GM10266 (cell line): Measurements from ENCODE around the gene PLAAT1.

Source experiments
- DNase-seq: peaks from one replicate; pipeline ENCODE4 v3.0.0; 2012; ENCODE audit errors: extremely low spot score
- TF ChIP-seq, protein P1 (sequence below): IDR thresholded peaks from 2 replicates; pipeline ENCODE4 v1.5.1; 2012; ENCODE audit warnings: mild to moderate bottlenecking, low read depth; ENCODE audit not compliant: control insufficient read depth, insufficient read depth; ENCODE audit errors: missing control alignments

PLAAT1 gene

DNA sequence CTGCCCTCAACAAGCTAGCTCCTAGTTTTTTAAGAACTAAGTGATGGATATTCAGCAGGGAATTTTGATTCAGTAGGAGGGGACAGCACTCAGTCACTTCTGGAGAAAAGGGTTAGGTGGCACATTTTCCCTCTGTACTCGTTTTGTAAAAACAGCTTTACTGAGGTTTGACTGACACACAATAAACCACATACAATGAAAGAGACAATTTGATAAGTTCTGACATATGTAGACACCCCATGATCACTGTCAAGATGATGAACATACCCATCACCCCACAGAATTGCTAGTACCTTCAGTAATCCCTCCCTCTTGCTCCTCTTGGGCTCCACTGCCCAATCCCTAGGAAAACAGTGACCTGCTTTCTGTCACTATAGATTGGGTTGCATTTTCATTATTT lies 29.0 kb upstream of the PLAAT1 start:
- TF ChIP-seq, protein P1, sequence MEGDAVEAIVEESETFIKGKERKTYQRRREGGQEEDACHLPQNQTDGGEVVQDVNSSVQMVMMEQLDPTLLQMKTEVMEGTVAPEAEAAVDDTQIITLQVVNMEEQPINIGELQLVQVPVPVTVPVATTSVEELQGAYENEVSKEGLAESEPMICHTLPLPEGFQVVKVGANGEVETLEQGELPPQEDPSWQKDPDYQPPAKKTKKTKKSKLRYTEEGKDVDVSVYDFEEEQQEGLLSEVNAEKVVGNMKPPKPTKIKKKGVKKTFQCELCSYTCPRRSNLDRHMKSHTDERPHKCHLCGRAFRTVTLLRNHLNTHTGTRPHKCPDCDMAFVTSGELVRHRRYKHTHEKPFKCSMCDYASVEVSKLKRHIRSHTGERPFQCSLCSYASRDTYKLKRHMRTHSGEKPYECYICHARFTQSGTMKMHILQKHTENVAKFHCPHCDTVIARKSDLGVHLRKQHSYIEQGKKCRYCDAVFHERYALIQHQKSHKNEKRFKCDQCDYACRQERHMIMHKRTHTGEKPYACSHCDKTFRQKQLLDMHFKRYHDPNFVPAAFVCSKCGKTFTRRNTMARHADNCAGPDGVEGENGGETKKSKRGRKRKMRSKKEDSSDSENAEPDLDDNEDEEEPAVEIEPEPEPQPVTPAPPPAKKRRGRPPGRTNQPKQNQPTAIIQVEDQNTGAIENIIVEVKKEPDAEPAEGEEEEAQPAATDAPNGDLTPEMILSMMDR = no peak
- no peak for DNase-seq

GRCh38 chr3:193212844-193213243 lies 28.2 kb upstream of the PLAAT1 start:
- DNase-seq = no peak
- TF ChIP-seq, protein P1 = no peak

DNA sequence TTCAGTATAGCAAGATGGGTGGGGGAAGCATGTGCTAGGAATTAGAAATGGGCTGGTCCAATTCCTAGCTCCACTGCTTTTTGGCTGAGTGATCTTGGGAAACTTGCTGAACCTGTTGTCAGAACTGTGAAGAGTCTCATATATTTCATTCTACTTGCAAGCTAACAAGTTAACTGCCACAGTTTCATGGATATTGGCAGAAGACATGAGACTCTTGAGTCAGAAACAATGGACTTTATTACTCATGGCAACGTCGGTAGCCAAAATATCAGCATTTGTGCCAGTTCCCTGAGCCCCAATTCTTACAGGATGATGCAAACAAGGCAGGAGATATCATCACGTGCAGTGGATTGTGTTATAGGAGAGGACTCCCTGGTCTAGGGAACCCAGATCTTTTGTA lies 26.6 kb upstream of the PLAAT1 start:
- TF ChIP-seq, protein P1 = no peak
- no peak for DNase-seq

DNA sequence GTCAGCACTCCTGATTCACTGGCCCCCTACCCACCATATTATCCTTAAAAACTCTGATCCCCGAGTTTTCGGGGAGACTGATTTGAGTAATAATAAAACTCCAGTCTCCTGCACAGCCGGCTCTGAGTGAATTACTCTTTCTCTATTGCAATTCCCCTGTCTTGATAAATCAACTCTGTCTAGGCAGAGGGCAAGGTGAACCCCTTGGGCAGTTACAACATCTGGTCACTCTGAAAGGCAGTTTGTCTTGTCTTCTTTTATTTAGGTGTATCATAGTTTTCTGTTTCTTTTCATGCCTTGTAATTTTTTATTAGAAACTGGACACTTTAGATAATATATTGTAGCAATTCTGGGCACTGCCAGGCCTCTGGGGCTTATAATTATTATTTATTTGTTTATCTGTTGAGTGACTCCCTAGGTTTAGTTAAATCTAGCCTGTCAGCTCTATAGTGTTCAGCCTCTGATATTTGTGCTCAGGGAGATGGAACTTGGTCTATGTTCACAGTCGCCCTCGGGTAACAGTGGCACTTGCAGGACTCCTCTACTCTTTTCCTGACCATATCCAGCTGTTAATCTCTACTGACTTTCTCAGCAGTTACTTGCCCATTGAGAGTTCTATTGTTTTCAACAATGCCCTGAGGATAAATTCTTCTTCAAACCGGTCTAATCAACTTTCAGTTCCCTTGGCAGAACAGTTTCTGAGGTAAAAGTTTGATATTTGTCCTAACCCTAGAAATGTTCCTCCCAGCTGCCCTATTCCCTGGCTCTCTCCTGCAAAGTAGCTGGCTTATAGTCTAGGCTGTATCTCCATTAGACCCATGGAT lies 15.5 kb upstream of the PLAAT1 start:
- DNase-seq = no peak
- TF ChIP-seq, protein P1 = no peak

DNA sequence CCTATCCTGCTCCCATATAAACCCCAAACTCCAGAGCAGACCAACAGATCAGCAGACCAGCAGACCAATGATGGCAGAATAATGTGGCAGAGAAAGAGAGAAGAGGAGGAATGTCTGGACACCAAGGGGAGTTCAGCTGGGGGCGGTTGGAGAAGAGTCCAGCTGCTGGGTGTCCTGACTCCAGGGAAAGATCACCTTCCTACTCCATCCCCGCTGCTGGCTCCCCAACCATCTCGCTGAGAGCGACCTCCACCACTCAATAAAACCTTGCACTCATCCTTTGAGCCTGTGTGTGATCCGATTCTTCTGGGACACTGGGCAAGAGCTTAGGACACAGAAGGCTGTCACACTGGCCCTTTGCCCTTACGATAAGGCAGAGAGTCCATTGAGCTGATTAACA lies 12.8 kb upstream of the PLAAT1 start:
- no peak for DNase-seq

GRCh38 chr3:193229851-193230420 lies 11.1 kb upstream of the PLAAT1 start:
- TF ChIP-seq, protein P1 = no peak
- no peak for DNase-seq

More for the DNA sequence above, 12.8 kb upstream of the PLAAT1 start:
- TF ChIP-seq, protein P1 = no peak

GRCh38 chr3:193230610-193231009 lies 10.4 kb upstream of the PLAAT1 start:
- DNase-seq = no peak
- TF ChIP-seq, protein P1 = no peak
